Measurements from ENCODE around the gene GGN. TPM values are rescaled to one million over a fixed set of nuclear protein-coding genes. Genes with fewer than 3 reads are reported as not detected.

Gene GGN
- total RNA-seq, 4 donors from 2014 or later: not detected

DNA sequence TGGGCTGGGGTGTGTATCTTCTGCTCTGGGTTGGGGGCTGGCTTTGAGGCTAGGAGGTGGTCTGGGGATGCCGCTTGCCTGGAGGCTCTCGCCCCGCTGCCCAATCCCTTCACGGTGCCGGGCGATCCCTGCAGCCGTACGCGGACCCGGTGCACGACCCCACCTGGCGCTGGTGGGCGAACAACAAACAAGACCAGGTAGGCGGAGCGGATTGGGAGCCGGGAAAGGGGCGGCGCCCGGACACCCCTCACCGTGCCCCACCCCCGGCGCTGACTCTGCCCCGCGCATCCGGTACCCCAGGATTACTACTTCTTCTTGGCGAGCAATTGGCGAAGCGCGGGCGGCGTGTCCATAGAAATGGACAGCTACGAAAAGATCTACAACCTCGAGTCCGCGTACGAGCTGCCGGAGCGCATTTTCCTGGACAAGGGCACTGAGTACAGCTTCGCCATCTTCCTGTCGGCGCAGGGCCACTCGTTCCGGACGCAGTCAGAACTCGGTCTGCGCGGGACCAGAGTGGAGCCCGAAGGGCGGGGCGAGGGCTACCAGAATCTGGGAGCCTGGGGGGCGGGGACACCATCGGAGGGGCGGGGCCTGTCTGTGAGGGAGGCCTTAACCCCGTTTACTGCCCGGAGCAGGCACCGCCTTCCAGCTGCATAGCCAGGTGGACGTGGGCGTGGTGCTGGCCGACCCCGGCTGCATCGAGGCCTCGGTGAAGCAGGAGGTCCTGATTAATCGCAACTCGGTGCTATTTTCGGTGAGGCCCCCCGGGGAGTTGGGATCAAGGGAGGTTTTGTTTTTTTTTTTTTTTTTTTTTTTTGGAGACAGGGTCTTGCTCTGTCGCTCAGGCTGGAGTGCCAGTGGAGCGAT lies 25.5 kb downstream of the GGN start:
- peak; percentile 43 to 59 for DNase-seq (ENCODE audit: low spot score in 2 of 2)
- no peaks in the 10 kb centered on the region for H3K9me3 ChIP-seq
- peaks cover 0 to 84% of the 10 kb centered on the region in 2 donors for H3K27me3 ChIP-seq
- peak overlapping the region; percentile 22 to 59 (median 41) for H3K4me3 ChIP-seq
- WGBS, 2 donors: 2% methylated on average over 48 to 57 of the region's 68 CpGs
- no peaks in the 10 kb centered on the region for H3K36me3 ChIP-seq
- TF ChIP-seq, protein P1, sequence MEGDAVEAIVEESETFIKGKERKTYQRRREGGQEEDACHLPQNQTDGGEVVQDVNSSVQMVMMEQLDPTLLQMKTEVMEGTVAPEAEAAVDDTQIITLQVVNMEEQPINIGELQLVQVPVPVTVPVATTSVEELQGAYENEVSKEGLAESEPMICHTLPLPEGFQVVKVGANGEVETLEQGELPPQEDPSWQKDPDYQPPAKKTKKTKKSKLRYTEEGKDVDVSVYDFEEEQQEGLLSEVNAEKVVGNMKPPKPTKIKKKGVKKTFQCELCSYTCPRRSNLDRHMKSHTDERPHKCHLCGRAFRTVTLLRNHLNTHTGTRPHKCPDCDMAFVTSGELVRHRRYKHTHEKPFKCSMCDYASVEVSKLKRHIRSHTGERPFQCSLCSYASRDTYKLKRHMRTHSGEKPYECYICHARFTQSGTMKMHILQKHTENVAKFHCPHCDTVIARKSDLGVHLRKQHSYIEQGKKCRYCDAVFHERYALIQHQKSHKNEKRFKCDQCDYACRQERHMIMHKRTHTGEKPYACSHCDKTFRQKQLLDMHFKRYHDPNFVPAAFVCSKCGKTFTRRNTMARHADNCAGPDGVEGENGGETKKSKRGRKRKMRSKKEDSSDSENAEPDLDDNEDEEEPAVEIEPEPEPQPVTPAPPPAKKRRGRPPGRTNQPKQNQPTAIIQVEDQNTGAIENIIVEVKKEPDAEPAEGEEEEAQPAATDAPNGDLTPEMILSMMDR (IDR thresholded peaks at IDR 0.05): no peak
- TF ChIP-seq EP300 (IDR thresholded peaks at IDR 0.05) (no peak), POLR2A (IDR thresholded peaks at IDR 0.05) (no peak)
- H3K27ac ChIP-seq: peak overlapping the region in 1 of 4 donors; percentile 17
- peaks cover 0 to 22% (median 13%) of the 10 kb centered on the region in 4 donors for H3K4me1 ChIP-seq

DNA sequence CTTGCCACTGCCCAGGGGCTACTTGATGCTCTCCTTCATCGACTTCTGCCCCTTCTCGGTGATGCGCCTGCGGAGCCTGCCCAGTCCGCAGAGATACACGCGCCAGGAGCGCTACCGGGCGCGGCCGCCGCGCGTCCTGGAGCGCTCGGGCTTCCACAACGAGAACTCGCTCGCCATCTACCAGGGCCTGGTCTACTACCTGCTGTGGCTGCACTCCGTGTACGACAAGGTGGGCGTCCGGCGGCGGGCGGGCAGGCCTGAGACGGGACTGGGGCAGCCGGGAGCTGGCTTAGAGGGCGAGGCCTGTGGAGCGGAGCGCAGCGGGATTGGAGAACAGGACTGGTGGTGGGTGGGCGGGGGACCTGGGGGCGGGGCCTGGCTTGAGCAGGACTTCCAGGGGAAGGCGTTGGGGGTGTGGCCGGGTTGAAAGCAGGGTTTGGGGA lies 26.2 kb downstream of the GGN start:
- WGBS, 2 donors: 0 to 1% methylated on average over 24 to 36 of the region's 37 CpGs
- Histone ChIP-seq H3K27me3 (peaks cover 0 to 82% of the 10 kb centered on the region in 2 donors), H3K36me3 (no peaks in the 10 kb centered on the region), H3K9me3 (no peaks in the 10 kb centered on the region), H3K4me3 (peak overlapping the region; percentile 22 to 59 (median 41)), H3K27ac (peak overlapping the region in 1 of 4 donors; percentile 17), H3K4me1 (peaks cover 0 to 22% (median 13%) of the 10 kb centered on the region in 4 donors)
- DNase-seq (ENCODE audit: low spot score in 2 of 2): peak; percentile 19 to 22
- TF ChIP-seq, protein P1 (IDR thresholded peaks at IDR 0.05): peak in 1 of 5 experiments; percentile 18
- TF ChIP-seq EP300 (IDR thresholded peaks at IDR 0.05): no peak

DNA sequence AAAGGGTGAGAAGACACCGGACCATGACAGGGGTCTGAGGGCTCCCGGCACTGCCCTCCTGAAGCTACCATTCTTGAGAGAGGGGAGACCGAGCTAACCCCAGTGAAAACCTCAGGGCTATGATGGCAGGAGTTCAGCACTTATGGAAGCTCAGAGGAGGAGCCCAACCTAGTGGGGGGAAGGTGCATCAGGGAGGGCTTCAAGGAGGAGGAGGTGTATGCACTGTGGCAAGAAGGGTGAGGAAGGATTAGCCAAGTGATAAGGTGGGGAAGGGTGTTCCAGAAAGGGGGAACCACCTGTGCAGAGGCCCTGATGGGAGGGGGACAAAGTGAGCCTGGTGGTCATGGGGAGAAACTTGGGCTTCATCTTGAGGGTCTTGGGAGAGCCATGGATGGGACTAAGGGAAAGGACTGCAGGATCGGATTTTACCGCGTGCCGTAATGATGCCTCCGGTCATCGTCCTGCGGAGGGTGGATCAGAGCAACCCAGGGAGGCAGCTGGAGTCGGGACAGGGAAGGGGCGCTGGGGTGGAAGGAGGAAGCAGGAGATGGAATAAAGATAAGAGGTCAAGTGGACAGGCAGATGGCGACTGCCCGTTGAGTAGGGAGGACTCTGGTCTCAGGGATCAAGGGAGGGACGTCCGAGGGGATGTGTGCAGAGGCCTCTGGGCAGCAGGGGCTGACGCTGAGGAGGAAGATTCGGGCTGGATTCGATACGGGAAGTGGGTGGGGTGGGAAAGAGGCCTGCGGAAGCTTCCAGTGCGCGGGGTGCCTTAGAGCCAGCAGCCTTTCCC lies 26.8 kb downstream of the GGN start:
- Histone ChIP-seq H3K4me1 (peaks cover 0 to 22% (median 13%) of the 10 kb centered on the region in 4 donors), H3K27ac (no peak overlapping the region), H3K9me3 (no peaks in the 10 kb centered on the region), H3K27me3 (peaks cover 0 to 77% of the 10 kb centered on the region in 2 donors), H3K4me3 (peak overlapping the region in 3 of 4 donors; percentile 33 to 59 (median 49)), H3K36me3 (no peaks in the 10 kb centered on the region)
- no peak for DNase-seq (ENCODE audit: low spot score in 2 of 2)
- WGBS, 2 donors: 16 to 19% methylated on average over 20 to 23 of the region's 23 CpGs
- TF ChIP-seq, protein P1 (IDR thresholded peaks at IDR 0.05): no peak
- TF ChIP-seq EP300 (IDR thresholded peaks at IDR 0.05) (no peak), POLR2A (IDR thresholded peaks at IDR 0.05) (no peak)

DNA sequence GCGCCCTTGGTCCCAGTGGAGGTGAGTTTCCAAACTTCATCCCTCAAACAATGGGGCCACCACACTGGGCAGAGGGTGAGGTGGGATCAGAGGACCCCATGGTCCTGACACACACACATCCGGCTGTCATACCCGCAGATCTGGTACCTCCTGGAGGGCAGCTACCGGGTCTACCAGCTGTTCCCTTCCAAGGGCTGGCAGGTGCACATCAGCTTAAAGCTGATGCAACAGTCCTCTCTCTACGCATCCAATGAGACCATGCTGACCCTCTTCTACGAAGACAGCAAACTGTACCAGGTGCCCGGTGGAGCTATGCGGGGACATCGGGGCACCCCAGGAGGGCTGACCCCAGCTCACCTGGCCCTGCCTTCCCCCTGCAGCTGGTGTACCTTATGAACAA lies 27.5 kb downstream of the GGN start:
- WGBS, 2 donors: 90% methylated on average over 7 to 9 of the region's 9 CpGs
- H3K4me3 ChIP-seq: no peak overlapping the region
- H3K4me1 ChIP-seq: peaks cover 0 to 22% (median 13%) of the 10 kb centered on the region in 4 donors
- H3K36me3 ChIP-seq: no peaks in the 10 kb centered on the region
- H3K27me3 ChIP-seq: peaks cover 0 to 74% of the 10 kb centered on the region in 2 donors
- no peak overlapping the region for H3K27ac ChIP-seq
- TF ChIP-seq EP300 (IDR thresholded peaks at IDR 0.05): no peak
- TF ChIP-seq, protein P1 (IDR thresholded peaks at IDR 0.05): no peak
- no peak for TF ChIP-seq POLR2A (IDR thresholded peaks at IDR 0.05)
- no peak for DNase-seq (ENCODE audit: low spot score in 2 of 2)
- H3K9me3 ChIP-seq: no peaks in the 10 kb centered on the region

Measured in tibial nerve (tissue), 4 donors.